Left colon (tissue), 2 donors: ENCODE results near the gene ZFAND3. TPM values are rescaled to one million over a fixed set of nuclear protein-coding genes. Genes with fewer than 3 reads are reported as not detected.

Experiments used
- ATAC-seq: fragments of 200-7000 bp; cut with Tn5 transposase; one replicate; pipeline ENCODE4 v1.9.1; 2020; ENCODE audit warnings: mild to moderate bottlenecking, moderate library complexity
- DNase-seq, 2 donors: peaks; one replicate each; pipeline ENCODE4 v3.0.0-alpha.2; 2020
- intact Hi-C, 2 donors: fragments of 100-400 bp; cut with DNase I in 1 of 2; cut with micrococcal nuclease in 1 of 2; formaldehyde crosslinking; loops; one replicate each; pipeline versions ENCODE4 v1.11.2 to v1.14.0; 2022; cut with DNase I, micrococcal nuclease
- total RNA-seq, 2 donors: library from RNA; stranded (reverse); fragmentation: NEBNext Ultra II Directional; extraction: Animal tissue kit (Norgen Biotek cat#: 25700); gene quantifications; one replicate each; pipeline ENCODE4 v1.2.1, GENCODE V29; 2021
- donor health status: DM: no; HTN: no; CAD: no.
- donor health status: DM: yes; HTN: yes; CAD: no.

The ZFAND3 gene
- total RNA-seq, 2 donors from 2014 or later: 66.4 to 77.0 TPM

DNA sequence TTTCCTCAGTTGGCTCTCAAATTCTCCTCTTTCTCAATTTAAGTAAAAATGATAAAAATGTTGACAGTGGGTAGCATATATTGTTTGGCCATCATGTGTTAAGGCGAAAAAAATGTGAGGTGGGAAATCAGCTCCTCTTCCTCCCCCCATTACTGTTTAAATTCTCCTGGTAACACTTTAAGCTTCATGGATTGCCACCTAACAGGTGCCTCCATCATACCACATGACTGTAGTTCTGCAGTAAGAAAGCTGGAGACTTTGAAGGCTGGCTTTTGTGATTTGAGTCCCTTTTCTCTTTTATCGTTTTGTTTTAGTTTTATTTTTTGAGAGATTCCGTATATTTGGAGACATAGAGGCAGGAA lies 1.2 kb downstream of the ZFAND3 start:
- DNase-seq: no peak
- intact Hi-C loops: no loop called here

DNA sequence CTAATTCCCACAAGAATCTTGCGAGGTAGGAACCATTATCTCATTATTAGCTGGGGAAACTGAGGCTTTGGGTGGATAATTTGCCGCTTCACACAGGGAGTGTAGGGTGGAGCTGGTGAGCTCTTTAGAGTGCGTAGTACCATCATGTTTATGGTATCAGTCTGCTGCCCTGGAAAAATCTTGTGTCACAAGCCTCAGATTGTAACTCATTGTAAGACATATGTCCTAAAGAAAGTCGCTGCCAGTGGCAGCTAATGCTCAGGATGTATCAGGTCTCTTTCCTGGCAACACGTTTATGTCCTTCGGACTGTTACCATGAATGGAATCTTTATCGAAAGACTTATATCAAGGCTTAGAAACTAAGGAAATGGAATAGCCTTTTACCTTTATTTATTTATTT lies 1.9 kb downstream of the ZFAND3 start:
- DNase-seq (no peak), ATAC-seq (no peak)
- intact Hi-C loops: no loop called here

More for the DNA sequence above, 1.2 kb downstream of the ZFAND3 start:
- no peak for ATAC-seq

GRCh38 chr6:37822851-37823682 lies 3.5 kb downstream of the ZFAND3 start:
- ATAC-seq: peak; percentile 57
- peak; percentile 90 for DNase-seq
- intact Hi-C loops: no loop called here

DNA sequence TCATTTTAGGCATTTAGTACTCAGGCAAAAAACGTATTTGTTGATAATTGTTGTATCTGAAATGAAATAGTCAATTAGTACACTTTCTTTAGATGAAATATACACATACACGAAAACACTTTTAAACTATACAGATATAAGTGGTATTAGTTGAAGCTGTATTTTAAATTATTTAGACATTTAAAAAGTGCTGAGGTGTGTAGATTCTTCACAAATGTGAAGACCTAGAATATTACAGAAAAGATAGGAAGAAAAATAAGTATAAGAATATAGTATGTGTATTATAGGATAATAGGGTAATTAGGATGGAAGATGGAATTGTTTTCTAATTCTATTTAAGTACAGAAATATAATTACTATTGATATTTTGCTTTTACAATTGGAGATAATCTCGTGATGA lies 4.6 kb downstream of the ZFAND3 start:
- ATAC-seq (no peak), DNase-seq (no peak)
- intact Hi-C loops: no loop called here

DNA sequence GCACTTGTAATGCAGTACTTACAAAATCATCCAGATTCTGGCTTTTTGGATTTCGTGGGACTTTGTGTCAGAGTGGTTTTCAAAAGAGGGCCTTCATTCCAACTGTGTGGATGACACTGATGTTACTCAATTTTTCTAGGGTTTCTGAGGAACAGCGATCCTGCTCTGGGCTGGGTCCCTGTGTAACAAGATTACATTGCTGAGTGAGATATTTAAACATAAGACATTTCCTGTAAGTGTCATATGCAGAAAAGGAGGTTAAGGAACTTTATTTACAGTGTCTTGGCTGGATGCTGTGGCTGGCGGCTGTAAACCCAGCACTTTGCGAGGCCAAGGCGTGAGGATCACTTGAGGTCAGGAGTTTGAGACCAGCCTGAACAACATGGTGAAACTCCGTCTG lies 6.7 kb downstream of the ZFAND3 start:
- intact Hi-C loops: no loop called here
- ATAC-seq: no peak

GRCh38 chr6:37826993-37827392 lies 7.5 kb downstream of the ZFAND3 start:
- ATAC-seq: no peak
- intact Hi-C loops: no loop called here
- no peak for DNase-seq

More for the DNA sequence above, 6.7 kb downstream of the ZFAND3 start:
- DNase-seq: no peak

GRCh38 chr6:37827603-37828265 lies 8.2 kb downstream of the ZFAND3 start:
- peak; percentile 67 for ATAC-seq
- intact Hi-C loops: no loop called here
- no peak for DNase-seq

GRCh38 chr6:37830225-37830624 lies 10.7 kb downstream of the ZFAND3 start:
- intact Hi-C loops: no loop called here
- no peak for ATAC-seq
- DNase-seq: no peak

GRCh38 chr6:37831457-37831856 lies 11.9 kb downstream of the ZFAND3 start:
- ATAC-seq (no peak), DNase-seq (no peak)
- intact Hi-C loops: no loop called here

DNA sequence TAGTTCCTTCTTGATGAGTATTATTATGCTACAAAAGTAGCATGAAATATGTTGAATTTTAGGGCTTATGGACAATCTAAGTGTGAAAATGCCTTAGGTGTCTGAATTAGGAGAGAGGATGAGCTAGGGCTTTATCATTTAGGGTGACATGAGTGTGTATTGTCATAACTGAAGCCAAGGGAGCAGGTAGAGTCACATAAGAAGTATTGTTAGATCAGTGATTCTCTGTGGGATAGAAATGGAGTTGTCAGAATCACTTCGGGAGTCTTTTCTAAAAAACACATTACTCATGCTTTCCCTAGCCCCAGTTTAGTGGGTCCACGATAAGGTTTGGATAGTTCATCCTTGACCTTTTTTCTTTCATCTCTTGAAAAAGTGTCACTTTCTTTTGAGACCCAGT lies 16.4 kb downstream of the ZFAND3 start:
- ATAC-seq (no peak), DNase-seq (no peak)
- intact Hi-C loops: no loop called here

DNA sequence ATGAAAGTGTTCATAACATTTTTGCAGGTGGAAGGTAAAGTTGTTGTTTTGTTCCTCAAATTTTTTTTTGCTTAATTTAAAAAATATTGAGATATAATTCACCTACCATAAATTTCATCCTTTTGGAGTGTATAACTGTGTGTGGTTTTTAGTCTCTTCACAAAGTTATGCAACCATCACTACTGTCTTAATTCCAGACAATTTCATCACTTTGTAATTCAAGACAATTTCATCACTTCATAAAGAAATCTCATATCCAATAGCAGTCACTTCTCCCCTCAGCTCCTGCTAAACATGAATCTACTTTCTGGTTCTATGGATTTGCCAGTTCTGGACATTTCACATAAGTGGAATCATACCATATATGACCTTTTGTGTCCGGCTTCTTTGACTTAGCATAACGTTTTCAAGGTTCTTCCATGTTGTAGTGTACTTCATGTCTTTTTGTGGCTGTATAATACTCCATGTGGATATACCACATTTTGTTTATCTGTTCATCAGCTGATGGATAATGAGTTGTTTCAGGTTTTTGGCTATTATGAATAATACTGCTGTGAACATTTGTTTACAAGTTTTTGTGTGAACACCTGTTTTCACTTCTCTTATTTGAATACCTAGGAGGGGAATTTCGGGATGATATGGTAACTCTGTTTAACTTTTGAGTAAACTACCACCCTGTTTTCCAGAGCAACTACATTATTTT lies 18.8 kb downstream of the ZFAND3 start:
- no peak for ATAC-seq
- intact Hi-C loops: no loop called here

GRCh38 chr6:37840143-37840939 lies 20.8 kb downstream of the ZFAND3 start:
- ATAC-seq (no peak), DNase-seq (no peak)
- intact Hi-C loops: no loop called here

More for the DNA sequence above, 18.8 kb downstream of the ZFAND3 start:
- no peak for DNase-seq

DNA sequence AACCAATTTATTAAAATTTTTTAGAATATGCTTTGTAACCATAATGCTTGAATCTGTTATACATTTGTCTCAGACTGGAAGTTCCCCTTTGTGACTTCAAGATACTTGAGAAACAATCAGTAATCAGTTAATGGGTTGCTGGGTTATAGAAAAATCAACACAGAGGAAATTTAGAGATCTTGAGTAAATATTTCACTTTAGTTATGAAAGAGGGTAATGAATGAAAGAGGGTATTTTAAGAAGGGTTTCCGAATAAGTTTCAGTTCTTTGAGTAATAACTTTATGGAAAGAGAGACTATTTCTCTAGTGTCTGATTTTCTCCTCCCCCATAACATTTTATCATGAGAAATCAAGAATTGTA lies 21.4 kb downstream of the ZFAND3 start:
- DNase-seq (no peak), ATAC-seq (no peak)
- intact Hi-C loops: no loop called here

- ATAC-seq: peak; percentile 83
- DNase-seq: no peak
- intact Hi-C loops: no loop called here
Measured at GRCh38 chr6:37845026-37845911, 25.7 kb downstream of the ZFAND3 start.

DNA sequence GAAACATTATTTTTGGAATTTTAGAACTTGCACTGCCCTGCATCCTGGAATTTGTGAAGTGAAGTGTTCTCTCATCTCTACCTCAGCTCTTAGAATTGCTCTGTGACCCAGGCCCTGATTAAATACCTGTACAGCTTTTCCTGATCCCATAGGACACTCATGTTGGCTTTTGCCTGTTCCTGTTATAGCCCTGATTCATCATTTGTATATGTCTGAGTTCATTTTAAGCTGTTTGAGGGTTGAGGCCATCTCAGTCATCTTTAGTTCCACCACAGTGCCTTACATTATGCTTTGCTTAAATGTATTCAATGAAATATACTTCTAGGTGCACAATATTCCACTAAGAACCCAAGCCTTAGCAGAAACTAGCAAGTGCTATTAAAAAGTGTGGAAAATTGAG lies 26.4 kb downstream of the ZFAND3 start:
- ATAC-seq (no peak), DNase-seq (no peak)
- intact Hi-C loops: no loop called here

- intact Hi-C loops: no loop called here
- ATAC-seq (no peak), DNase-seq (no peak)
Measured at GRCh38 chr6:37847704-37848103, 28.2 kb downstream of the ZFAND3 start.

- intact Hi-C loops: no loop called here
- ATAC-seq: no peak
Measured at GRCh38 chr6:37848371-37848770, 28.8 kb downstream of the ZFAND3 start.

DNA sequence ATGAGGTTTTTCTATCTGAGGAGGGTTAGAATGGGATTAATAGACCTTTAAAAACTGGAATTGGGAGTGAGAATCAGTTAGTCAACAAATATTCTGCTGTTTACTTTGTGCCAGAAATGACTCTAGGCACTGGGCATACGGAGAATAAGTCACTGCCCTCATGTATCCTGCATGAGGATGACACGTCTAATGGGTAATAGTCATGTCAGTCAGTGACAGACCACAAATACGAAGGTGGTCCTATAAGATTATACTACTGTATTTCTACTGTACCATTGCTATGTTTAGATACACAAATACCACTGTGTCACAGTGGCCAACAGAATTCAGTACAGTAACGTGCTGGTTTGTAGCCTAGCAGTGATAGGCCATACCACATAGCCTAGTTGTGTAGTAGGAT lies 30.7 kb downstream of the ZFAND3 start:
- DNase-seq (no peak), ATAC-seq (no peak)
- intact Hi-C loops: no loop called here

More at GRCh38 chr6:37848371-37848770, 28.8 kb downstream of the ZFAND3 start:
- DNase-seq: no peak
